Panc1 (cell line): Measurements from ENCODE around the gene GSTT4.

Experiments
- POLR2AphosphoS5 ChIP-seq: IDR thresholded peaks from 2 replicates; pipeline ENCODE4 v1.6.1; 2012; ENCODE audit warnings: mild to moderate bottlenecking, low read depth, low read length, moderate library complexity
- SIN3A ChIP-seq: IDR thresholded peaks from 2 replicates; pipeline ENCODE4 v1.6.1; 2012; ENCODE audit warnings: low read depth, mild to moderate bottlenecking, low read length, moderate library complexity, borderline replicate concordance; ENCODE audit not compliant: insufficient read depth
- TF ChIP-seq, protein P1 (sequence below): fragments of 450-650 bp; IDR thresholded peaks from 2 replicates; pipeline ENCODE4 v1.5.1; 2017; ENCODE audit warnings: mild to moderate bottlenecking

DNA sequence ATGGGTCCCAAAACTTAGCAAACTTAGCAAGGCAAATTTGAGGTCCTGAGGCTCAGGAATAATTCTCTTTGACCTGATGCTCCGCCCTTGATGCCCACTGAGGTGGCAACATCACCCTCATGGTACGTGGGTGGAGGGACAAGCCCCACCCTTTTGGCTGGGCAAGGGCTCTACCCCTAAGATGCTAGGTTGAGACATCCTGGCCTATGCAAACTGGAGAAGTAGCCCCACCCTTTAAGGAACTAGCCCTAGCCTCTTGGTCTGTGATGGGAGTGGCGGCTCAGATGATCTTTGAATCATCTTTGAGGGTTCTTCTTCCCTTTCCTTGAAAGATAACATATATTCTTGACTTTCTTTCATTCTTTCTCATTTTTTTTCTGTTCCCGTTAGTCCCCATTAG is 38.7 kb upstream of the GSTT4 start:
- TF ChIP-seq, protein P1, sequence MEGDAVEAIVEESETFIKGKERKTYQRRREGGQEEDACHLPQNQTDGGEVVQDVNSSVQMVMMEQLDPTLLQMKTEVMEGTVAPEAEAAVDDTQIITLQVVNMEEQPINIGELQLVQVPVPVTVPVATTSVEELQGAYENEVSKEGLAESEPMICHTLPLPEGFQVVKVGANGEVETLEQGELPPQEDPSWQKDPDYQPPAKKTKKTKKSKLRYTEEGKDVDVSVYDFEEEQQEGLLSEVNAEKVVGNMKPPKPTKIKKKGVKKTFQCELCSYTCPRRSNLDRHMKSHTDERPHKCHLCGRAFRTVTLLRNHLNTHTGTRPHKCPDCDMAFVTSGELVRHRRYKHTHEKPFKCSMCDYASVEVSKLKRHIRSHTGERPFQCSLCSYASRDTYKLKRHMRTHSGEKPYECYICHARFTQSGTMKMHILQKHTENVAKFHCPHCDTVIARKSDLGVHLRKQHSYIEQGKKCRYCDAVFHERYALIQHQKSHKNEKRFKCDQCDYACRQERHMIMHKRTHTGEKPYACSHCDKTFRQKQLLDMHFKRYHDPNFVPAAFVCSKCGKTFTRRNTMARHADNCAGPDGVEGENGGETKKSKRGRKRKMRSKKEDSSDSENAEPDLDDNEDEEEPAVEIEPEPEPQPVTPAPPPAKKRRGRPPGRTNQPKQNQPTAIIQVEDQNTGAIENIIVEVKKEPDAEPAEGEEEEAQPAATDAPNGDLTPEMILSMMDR: no peak
- TF ChIP-seq SIN3A (no peak), POLR2AphosphoS5 (no peak)
